Smooth muscle cell (in vitro differentiated cells): ENCODE measurements around the gene ESPL1. TPM values are rescaled to one million over a fixed set of nuclear protein-coding genes. Genes with fewer than 3 reads are reported as not detected.
"Not testable (repeated sequence)": the region's sequence is repeated elsewhere in the genome, so short reads cannot be mapped to it uniquely, and the experiment has no call there.

Experiments
- DNase-seq: peaks from one replicate; lab custom pipeline; 2025; ENCODE audit not compliant: unreplicated experiment; lab: John Stamatoyannopoulos, UW
- H2AFZ ChIP-seq: fragments of 200-600 bp; sonication (generic); 2 replicates; pipeline ENCODE4 v1.6.0; 2016; ENCODE audit warnings: antibody characterized with exemption, low read depth, mild to moderate bottlenecking
- H3F3A ChIP-seq: fragments of 200-600 bp; sonication (generic); 2 replicates; pipeline ENCODE4 v1.6.0; 2017; ENCODE audit warnings: antibody characterized with exemption, low read depth
- H3K27ac ChIP-seq: fragments of 200-600 bp; sonication (generic); 2 replicates; pipeline ENCODE4 v1.5.1; 2016; ENCODE audit warnings: low read depth, mild to moderate bottlenecking
- H3K27me3 ChIP-seq: fragments of 200-600 bp; sonication (generic); 2 replicates; pipeline ENCODE4 v1.6.1; 2016; ENCODE audit warnings: low read depth, mild to moderate bottlenecking
- H3K36me3 ChIP-seq: fragments of 200-600 bp; sonication (generic); 2 replicates; pipeline ENCODE4 v1.5.1; 2016; ENCODE audit warnings: low read depth
- H3K4me1 ChIP-seq: fragments of 200-600 bp; sonication (generic); 2 replicates; pipeline ENCODE4 v1.5.1; 2016; ENCODE audit warnings: low read depth
- H3K4me2 ChIP-seq: fragments of 200-600 bp; sonication (generic); 2 replicates; pipeline ENCODE4 v1.6.0; 2016; ENCODE audit warnings: mild to moderate bottlenecking
- H3K4me3 ChIP-seq: fragments of 200-600 bp; sonication (generic); 2 replicates; pipeline ENCODE4 v1.5.1; 2016; ENCODE audit warnings: mild to moderate bottlenecking
- H3K79me2 ChIP-seq: fragments of 200-600 bp; sonication (generic); 2 replicates; pipeline ENCODE4 v1.6.0; 2016; ENCODE audit warnings: low read depth, mild to moderate bottlenecking
- H3K9ac ChIP-seq: fragments of 200-600 bp; sonication (generic); 2 replicates; pipeline ENCODE4 v1.6.0; 2016; ENCODE audit warnings: low read depth
- H3K9me3 ChIP-seq: fragments of 200-600 bp; sonication (generic); replicated peaks from 2 replicates; pipeline ENCODE4 v1.5.1; 2016; ENCODE audit warnings: low read depth
- H4K20me1 ChIP-seq: fragments of 200-600 bp; sonication (generic); 2 replicates; pipeline ENCODE4 v1.6.0; 2016; ENCODE audit warnings: low read depth
- CTCF ChIP-seq: fragments of 200-600 bp; sonication (generic); IDR thresholded peaks from 2 replicates; pipeline ENCODE4 v1.5.1; 2017; ENCODE audit warnings: borderline replicate concordance, mild to moderate bottlenecking, antibody characterized with exemption; ENCODE audit not compliant: insufficient read depth, poor library complexity, severe bottlenecking
- WGBS: methylation state at CpG from one replicate; pipeline ENCODE4 v1.1.7; 2016; ENCODE audit warnings: low lambda C conversion rate; 5-methylcytosine and 5-hydroxymethylcytosine counted together
- polyA plus RNA-seq: library from polyadenylated mRNA; unstranded; fragments of >200 nt; fragmentation: Nextera tagmentation; extraction: Ambion mirVana; gene quantifications from 2 replicates; pipeline ENCODE4 v1.2.1, GENCODE V29; 2016
- total RNA-seq: library from RNA; depleted of rRNA; stranded (reverse); fragments of >200 nt; gene quantifications from 2 replicates; pipeline ENCODE4 v1.2.3, GENCODE V29; 2014

The ESPL1 gene
- total and polyA plus RNA-seq, 2 experiments from 2014 or later: 2.0 to 3.1 TPM

- Histone ChIP-seq H3K36me3 (no peaks in the 10 kb centered on the region), H3K4me2 (no peak overlapping the region), H3K4me3 (no peak overlapping the region), H2AFZ (no peak overlapping the region), H3F3A (peaks cover 6% of the 10 kb centered on the region), H3K27me3 (no peaks in the 10 kb centered on the region), H3K27ac (no peak overlapping the region), H3K4me1 (peaks cover 23% of the 10 kb centered on the region), H4K20me1 (no peaks in the 10 kb centered on the region), H3K9me3 (no peaks in the 10 kb centered on the region), H3K79me2 (no peaks in the 10 kb centered on the region), H3K9ac (no peak overlapping the region)
- 77% methylated on average over 3 of the region's 3 CpGs for WGBS
- TF ChIP-seq CTCF: peak; percentile 32
- no peak for DNase-seq
Measured at GRCh38 chr12:53327435-53328042, 59.4 kb downstream of the ESPL1 start.

GRCh38 chr12:53328043-53328435 is 59.9 kb downstream of the ESPL1 start:
- no peak overlapping the region for H3K4me2 ChIP-seq
- 62% methylated on average over 14 of the region's 16 CpGs for WGBS
- H2AFZ ChIP-seq: no peak overlapping the region

GRCh38 chr12:53330671-53331070 is 62.6 kb downstream of the ESPL1 start:
- Histone ChIP-seq H3F3A (no peaks in the 10 kb centered on the region), H3K27ac (no peak overlapping the region), H2AFZ (no peak overlapping the region), H3K4me1 (peaks cover 22% of the 10 kb centered on the region), H4K20me1 (no peaks in the 10 kb centered on the region), H3K4me2 (no peak overlapping the region), H3K9me3 (no peaks in the 10 kb centered on the region), H3K79me2 (no peaks in the 10 kb centered on the region), H3K4me3 (no peak overlapping the region), H3K9ac (no peak overlapping the region), H3K27me3 (no peaks in the 10 kb centered on the region), H3K36me3 (no peaks in the 10 kb centered on the region)
- TF ChIP-seq CTCF: no peak
- 89% methylated on average over 5 of the region's 5 CpGs for WGBS
- DNase-seq: no peak

More at GRCh38 chr12:53328043-53328435, 59.9 kb downstream of the ESPL1 start:
- Histone ChIP-seq H3F3A (peaks cover 6% of the 10 kb centered on the region), H4K20me1 (no peaks in the 10 kb centered on the region), H3K9me3 (no peaks in the 10 kb centered on the region), H3K9ac (no peak overlapping the region), H3K4me3 (no peak overlapping the region), H3K27ac (no peak overlapping the region), H3K27me3 (no peaks in the 10 kb centered on the region), H3K36me3 (no peaks in the 10 kb centered on the region), H3K79me2 (no peaks in the 10 kb centered on the region), H3K4me1 (peaks cover 23% of the 10 kb centered on the region)
- no peak for TF ChIP-seq CTCF
- no peak for DNase-seq

GRCh38 chr12:53332339-53332738 is 64.2 kb downstream of the ESPL1 start:
- H3K27me3 ChIP-seq, H4K20me1 ChIP-seq, H2AFZ ChIP-seq, H3K36me3 ChIP-seq, H3K79me2 ChIP-seq, DNase-seq, H3K9me3 ChIP-seq, H3K4me3 ChIP-seq, H3F3A ChIP-seq, H3K4me2 ChIP-seq, H3K27ac ChIP-seq, H3K9ac ChIP-seq: not testable (repeated sequence)
- H3K4me1 ChIP-seq: peaks cover 16% of the 10 kb centered on the region
